BJ (cell line): Measurements from ENCODE around the gene DDX5. TPM values are rescaled to one million over a fixed set of nuclear protein-coding genes. Genes with fewer than 3 reads are reported as not detected.

Experiments used
- CTCF ChIA-PET: fragments of 350-600 bp; formaldehyde crosslinking; extraction: SDS; loops from one replicate; lab custom pipeline; 2021; ENCODE audit warnings: antibody characterized with exemption, inconsistent platforms; lab: Yijun Ruan, JAX
- POLR2A ChIA-PET: fragments of 300-600 bp; sonication (Branson Sonifier 250); formaldehyde crosslinking; extraction: SDS; loops from one replicate; lab custom pipeline; 2021; ENCODE audit warnings: antibody characterized with exemption; lab: Charles Lee
- DNase-seq: peaks from one replicate; pipeline ENCODE4 v3.0.0-alpha.2; 2011; ENCODE audit warnings: low read depth
- H3K27me3 ChIP-seq: 2 replicates; pipeline ENCODE4 v1.6.0; 2011; ENCODE audit warnings: low read length; ENCODE audit not compliant: control insufficient read depth, insufficient read depth
- H3K36me3 ChIP-seq: 2 replicates; pipeline ENCODE4 v1.5.1; 2011; ENCODE audit warnings: low read length; ENCODE audit not compliant: control insufficient read depth, insufficient read depth
- H3K4me3 ChIP-seq: 2 replicates; pipeline ENCODE4 v1.5.1; 2011; ENCODE audit warnings: low read depth, mild to moderate bottlenecking, control low read depth, low read length
- polyA plus RNA-seq: library from polyadenylated mRNA; depleted of rRNA; stranded (reverse); fragments of >200 nt; gene quantifications from 2 replicates; pipeline ENCODE4 v1.2.3, GENCODE V29; 2011
- TF ChIP-seq, protein P1 (sequence below): IDR thresholded peaks from 2 replicates; pipeline ENCODE4 v1.5.1; 2011; ENCODE audit warnings: low read depth, mild to moderate bottlenecking, control low read depth, inconsistent platforms, low read length, moderate library complexity; ENCODE audit not compliant: insufficient read depth

The DDX5 gene
- polyA plus RNA-seq, 1 experiment, result 850 TPM

DNA sequence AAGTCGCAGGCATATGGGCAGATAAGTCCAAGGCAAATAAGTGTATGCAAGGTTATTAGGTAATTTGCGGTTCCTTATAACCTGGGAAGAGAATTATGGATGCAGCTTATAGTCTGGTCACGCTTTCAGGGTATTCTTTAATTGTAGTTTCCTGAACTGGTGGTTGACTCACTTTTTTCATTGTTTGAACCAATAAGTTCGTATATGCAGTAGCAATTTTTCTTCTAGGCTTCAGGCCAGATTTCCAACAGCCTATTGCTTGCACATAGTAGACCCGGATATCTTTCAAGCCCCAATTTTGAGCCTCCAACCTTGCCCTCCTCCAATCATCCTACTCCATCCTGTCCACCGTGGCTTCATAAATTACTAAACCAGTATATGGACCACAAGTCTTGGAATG, 13.5 kb upstream of the DDX5 start:
- CTCF ChIA-PET, result interaction anchor here (0.6 to 1.6 kb wide), 2 partner anchors 12 to 222 kb away, joined by 3 to 10 read pairs; partner anchors contain the start of gene CEP95
- POLR2A ChIA-PET, result no interaction called here
- TF ChIP-seq, protein P1, sequence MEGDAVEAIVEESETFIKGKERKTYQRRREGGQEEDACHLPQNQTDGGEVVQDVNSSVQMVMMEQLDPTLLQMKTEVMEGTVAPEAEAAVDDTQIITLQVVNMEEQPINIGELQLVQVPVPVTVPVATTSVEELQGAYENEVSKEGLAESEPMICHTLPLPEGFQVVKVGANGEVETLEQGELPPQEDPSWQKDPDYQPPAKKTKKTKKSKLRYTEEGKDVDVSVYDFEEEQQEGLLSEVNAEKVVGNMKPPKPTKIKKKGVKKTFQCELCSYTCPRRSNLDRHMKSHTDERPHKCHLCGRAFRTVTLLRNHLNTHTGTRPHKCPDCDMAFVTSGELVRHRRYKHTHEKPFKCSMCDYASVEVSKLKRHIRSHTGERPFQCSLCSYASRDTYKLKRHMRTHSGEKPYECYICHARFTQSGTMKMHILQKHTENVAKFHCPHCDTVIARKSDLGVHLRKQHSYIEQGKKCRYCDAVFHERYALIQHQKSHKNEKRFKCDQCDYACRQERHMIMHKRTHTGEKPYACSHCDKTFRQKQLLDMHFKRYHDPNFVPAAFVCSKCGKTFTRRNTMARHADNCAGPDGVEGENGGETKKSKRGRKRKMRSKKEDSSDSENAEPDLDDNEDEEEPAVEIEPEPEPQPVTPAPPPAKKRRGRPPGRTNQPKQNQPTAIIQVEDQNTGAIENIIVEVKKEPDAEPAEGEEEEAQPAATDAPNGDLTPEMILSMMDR, result no peak
- DNase-seq, result no peak
- Histone ChIP-seq H3K4me3 (no peak overlapping the region), H3K27me3 (no peaks in the 10 kb centered on the region), H3K36me3 (peaks cover 13% of the 10 kb centered on the region)

DNA sequence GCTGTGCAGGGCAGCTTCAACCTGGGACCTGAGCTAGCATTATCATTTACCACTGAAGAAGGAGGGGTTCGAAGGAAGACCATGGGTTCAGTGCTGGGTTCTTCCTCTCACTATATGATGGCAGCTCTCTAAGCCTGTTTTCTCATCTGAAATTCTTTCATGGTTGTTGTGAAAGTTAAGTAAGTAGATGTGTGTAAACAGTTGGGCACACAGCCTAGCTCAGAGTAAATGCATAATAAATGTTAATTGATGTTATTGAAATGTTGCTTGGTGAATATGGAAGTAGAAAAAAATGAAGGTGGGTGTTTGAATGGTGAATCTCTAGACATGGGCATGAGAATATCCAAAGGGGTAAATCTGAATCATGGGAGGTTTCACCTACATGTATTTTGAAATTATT, 9.7 kb upstream of the DDX5 start:
- H3K36me3 ChIP-seq, result peaks cover 11% of the 10 kb centered on the region
- H3K4me3 ChIP-seq, result no peak overlapping the region
- ChIA-PET CTCF (interaction anchor here (1.1 kb wide), 2 partner anchors 8 to 96 kb away, joined by 4 read pairs; no protein-coding TSS in a partner anchor), POLR2A (no interaction called here)
- TF ChIP-seq, protein P1, result no peak
- H3K27me3 ChIP-seq, result no peaks in the 10 kb centered on the region
- DNase-seq, result no peak

DNA sequence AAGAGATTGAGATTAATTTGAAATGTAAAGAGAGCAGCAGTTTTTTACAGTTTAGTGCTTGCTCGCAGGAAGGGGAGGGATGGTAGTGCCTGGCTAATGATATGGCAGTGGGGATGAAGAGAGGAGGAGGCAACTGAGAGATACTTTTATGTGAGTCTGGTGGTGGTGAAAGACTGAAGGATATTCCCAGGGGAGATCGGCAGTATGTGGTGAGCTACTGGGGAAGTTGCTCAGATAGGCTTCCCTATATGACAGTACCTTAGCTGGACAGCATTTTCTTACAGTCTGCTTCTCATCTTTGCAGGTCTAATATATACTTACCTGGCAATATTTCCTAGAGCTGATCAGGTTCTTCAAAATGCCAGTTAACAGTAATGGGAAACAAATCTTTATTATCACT, 9.3 kb upstream of the DDX5 start:
- Histone ChIP-seq H3K36me3 (peaks cover 12% of the 10 kb centered on the region), H3K4me3 (no peak overlapping the region), H3K27me3 (no peaks in the 10 kb centered on the region)
- TF ChIP-seq, protein P1, result no peak
- ChIA-PET POLR2A (no interaction called here), CTCF (interaction anchor here (1.1 kb wide), 1 partner anchor 96 kb away, joined by 4 read pairs; no protein-coding TSS in a partner anchor)
- no peak for DNase-seq

DNA sequence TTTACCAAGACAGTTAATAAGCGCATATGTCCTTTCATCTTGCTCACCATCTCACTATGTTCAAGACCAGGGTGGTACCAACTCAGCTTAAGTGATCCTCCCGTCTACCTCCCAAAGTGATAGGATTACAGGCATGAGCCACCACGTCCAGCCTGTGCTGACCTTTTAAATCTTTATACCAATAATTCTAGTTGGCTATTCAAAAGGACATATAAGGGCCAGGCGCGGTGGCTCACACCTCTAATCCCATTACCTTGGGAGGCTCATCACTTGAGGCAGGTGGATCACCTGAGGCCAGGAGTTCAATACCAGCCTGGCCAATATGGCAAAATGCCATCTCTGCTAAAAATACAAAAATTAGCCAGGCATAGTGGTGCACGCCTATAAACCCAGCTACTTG, 3.1 kb upstream of the DDX5 start:
- TF ChIP-seq, protein P1, result no peak
- Histone ChIP-seq H3K36me3 (peaks cover 4% of the 10 kb centered on the region), H3K27me3 (no peaks in the 10 kb centered on the region), H3K4me3 (no peak overlapping the region)
- ChIA-PET POLR2A (no interaction called here), CTCF (interaction anchor here (0.6 kb wide), 1 partner anchor 231 kb away, joined by 3 read pairs; no protein-coding TSS in a partner anchor)
- no peak for DNase-seq

DNA sequence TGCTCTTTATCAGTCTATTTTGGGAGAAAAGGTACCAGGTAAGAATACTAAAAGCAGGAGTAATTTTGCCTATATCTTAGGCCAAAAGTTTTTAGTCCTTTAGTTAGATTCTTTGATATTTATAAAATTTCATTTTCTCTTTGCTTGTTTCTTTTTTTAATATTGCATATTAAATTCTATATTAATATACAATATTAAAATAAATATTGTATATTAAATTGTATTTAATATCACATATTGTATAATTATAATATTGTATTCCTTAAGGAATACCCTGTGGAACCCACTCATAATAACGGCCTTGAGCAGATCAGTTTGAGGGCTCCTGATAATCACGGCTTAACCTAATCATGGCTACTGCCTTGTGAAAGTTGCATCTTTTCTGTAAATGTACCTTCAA, 2.6 kb upstream of the DDX5 start:
- H3K27me3 ChIP-seq, result no peaks in the 10 kb centered on the region
- no peak for DNase-seq
- H3K4me3 ChIP-seq, result peak overlapping the region; percentile 99
- peaks cover 6% of the 10 kb centered on the region for H3K36me3 ChIP-seq
- POLR2A ChIA-PET, result no interaction called here
- CTCF ChIA-PET, result no interaction called here
- TF ChIP-seq, protein P1, result no peak
